GM12891 (cell line): Measurements from ENCODE around the gene PUS10.
"Not testable (repeated sequence)": the region's sequence is repeated elsewhere in the genome, so short reads cannot be mapped to it uniquely, and the experiment has no call there.

Source experiments
- DNase-seq: peaks from one replicate; pipeline ENCODE4 v3.0.0; 2011; ENCODE audit warnings: low spot score; ENCODE audit not compliant: insufficient read length
- FAIRE-seq: peaks from 2 replicates; lab custom pipeline; 2011; peaks lifted over from hg19 to GRCh38; lab: Jason Lieb, UNC
- PAX5 ChIP-seq: IDR thresholded peaks from 2 replicates; pipeline ENCODE4 v1.6.1; 2011; ENCODE audit warnings: low read length, moderate library complexity, mild to moderate bottlenecking; ENCODE audit not compliant: insufficient read depth, severe bottlenecking
- POLR2A ChIP-seq: IDR thresholded peaks from 2 replicates; pipeline ENCODE4 v1.6.1; 2011; ENCODE audit warnings: low read depth, low read length, control low read depth
- POLR2AphosphoS5 ChIP-seq: IDR thresholded peaks from 2 replicates; pipeline ENCODE4 v1.6.1; 2011; ENCODE audit warnings: low read depth, low read length, control low read depth
- POU2F2 ChIP-seq: IDR thresholded peaks from 2 replicates; pipeline ENCODE4 v1.6.1; 2011; ENCODE audit warnings: low read depth, mild to moderate bottlenecking, control low read depth, low read length, moderate library complexity
- SPI1 ChIP-seq: IDR thresholded peaks from 2 replicates; pipeline ENCODE4 v1.6.1; 2011; ENCODE audit warnings: low read depth, low read length, control low read depth
- TAF1 ChIP-seq: IDR thresholded peaks from 2 replicates; pipeline ENCODE4 v1.6.1; 2011; ENCODE audit warnings: low read depth, low read length, control low read depth

Gene PUS10

GRCh38 chr2:60936757-60937156 lies 81.3 kb downstream of the PUS10 start:
- DNase-seq (no peak), FAIRE-seq (no peak)
- TF ChIP-seq PAX5, result no peak
- TF ChIP-seq POLR2A, result no peak
- TF ChIP-seq TAF1, result no peak
- no peak for TF ChIP-seq POLR2AphosphoS5
- TF ChIP-seq SPI1, result no peak
- no peak for TF ChIP-seq POU2F2

GRCh38 chr2:60934165-60934722 lies 83.8 kb downstream of the PUS10 start:
- TF ChIP-seq POLR2A (no peak), SPI1 (no peak), PAX5 (no peak), POLR2AphosphoS5 (no peak), POU2F2 (no peak), TAF1 (no peak)
- DNase-seq (no peak), FAIRE-seq (no peak)

GRCh38 chr2:60932954-60933353 lies 85.1 kb downstream of the PUS10 start:
- FAIRE-seq, result peak; percentile 5
- no peak for TF ChIP-seq SPI1
- TF ChIP-seq POU2F2, result no peak
- TF ChIP-seq POLR2A, result no peak
- no peak for TF ChIP-seq POLR2AphosphoS5
- no peak for TF ChIP-seq PAX5
- TF ChIP-seq TAF1, result no peak
- DNase-seq, result no peak

GRCh38 chr2:60932061-60932460 lies 86.0 kb downstream of the PUS10 start:
- not testable (repeated sequence) for FAIRE-seq

GRCh38 chr2:60926741-60927552 lies 91.1 kb downstream of the PUS10 start:
- FAIRE-seq (peak; percentile 56), DNase-seq (no peak)
- no peak for TF ChIP-seq POU2F2
- TF ChIP-seq SPI1, result 0 out of 2 replicates have a peak, but pooled peaks have one; percentile 18

More at GRCh38 chr2:60932061-60932460, 86.0 kb downstream of the PUS10 start:
- not testable (repeated sequence) for DNase-seq

GRCh38 chr2:60925994-60926740 lies 91.9 kb downstream of the PUS10 start:
- FAIRE-seq (no peak), DNase-seq (no peak)

GRCh38 chr2:60907329-60907728 lies 110.7 kb downstream of the PUS10 start:
- TF ChIP-seq TAF1 (no peak), POLR2A (peak; percentile 25; the same call in 1 of the 2 replicates), PAX5 (no peak), POU2F2 (no peak), SPI1 (no peak), POLR2AphosphoS5 (peak; percentile 64)
- FAIRE-seq (no peak), DNase-seq (no peak)

More at GRCh38 chr2:60925994-60926740, 91.9 kb downstream of the PUS10 start:
- TF ChIP-seq TAF1 (no peak), SPI1 (no peak), POLR2AphosphoS5 (no peak), POU2F2 (no peak), PAX5 (no peak), POLR2A (no peak)

- FAIRE-seq (no peak), DNase-seq (no peak)
- TF ChIP-seq POU2F2 (no peak), TAF1 (no peak), POLR2AphosphoS5 (peak; percentile 43; the same call in 1 of the 2 replicates), PAX5 (no peak), POLR2A (peak; percentile 54), SPI1 (no peak)
Measured at GRCh38 chr2:60906395-60906794, 111.7 kb downstream of the PUS10 start.

GRCh38 chr2:60905867-60906266 lies 112.2 kb downstream of the PUS10 start:
- TF ChIP-seq POLR2AphosphoS5, result peak; percentile 69
- FAIRE-seq, DNase-seq: not testable (repeated sequence)

GRCh38 chr2:60901296-60901695 lies 116.8 kb downstream of the PUS10 start:
- not testable (repeated sequence) for DNase-seq, FAIRE-seq
